Measurements from ENCODE around the gene MMEL1. TPM values are rescaled to one million over a fixed set of nuclear protein-coding genes. Genes with fewer than 3 reads are reported as not detected.

The MMEL1 gene
- total RNA-seq, 1 experiment from 2014 or later: not detected

DNA sequence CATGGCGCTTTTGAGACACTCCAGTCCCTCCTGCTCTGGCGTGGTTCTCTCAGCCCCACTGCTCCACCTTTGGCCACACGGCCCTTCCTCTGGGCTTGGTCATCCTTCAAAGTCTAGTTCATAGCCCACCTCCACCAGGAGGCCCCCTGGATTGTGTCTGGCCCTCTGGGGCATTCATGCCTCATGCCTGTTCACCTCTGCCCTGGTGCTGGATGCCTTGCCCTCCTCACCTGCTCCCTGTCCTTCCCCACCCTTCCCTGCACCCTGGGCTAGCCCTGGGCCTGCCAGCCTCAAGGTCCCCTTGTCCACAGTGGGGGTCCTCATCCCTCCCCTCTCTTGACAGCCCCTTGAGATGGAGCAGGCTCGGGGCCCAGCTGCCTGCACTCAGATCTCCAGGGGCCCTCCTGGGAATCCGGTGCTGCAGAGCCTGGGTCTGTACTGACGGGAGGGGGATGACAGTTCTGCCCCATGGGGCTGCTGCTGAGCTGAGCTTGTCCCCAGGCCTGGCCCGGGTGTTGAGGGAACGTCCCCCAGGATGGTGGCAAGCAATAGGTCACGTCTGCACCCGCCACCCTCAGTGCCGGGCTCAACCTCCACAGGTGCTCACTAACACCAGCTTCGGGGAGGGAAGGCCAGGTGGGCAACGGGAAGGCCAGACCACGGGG lies 27.8 kb downstream of the MMEL1 start:
- H3K4me1 Mint-ChIP-seq: no peaks in the 10 kb centered on the region
- H3K27me3 Mint-ChIP-seq (ENCODE audit: low read depth): no peaks in the 10 kb centered on the region; the same call in 1 of the 2 replicates
- ATAC-seq (no peak), DNase-seq (ENCODE audit: low spot score) (no peak)
- ChIA-PET CTCF (no interaction called here), POLR2A (no interaction called here)
- no peak overlapping the region for H3K27ac Mint-ChIP-seq
- peaks cover 5% of the 10 kb centered on the region for H3K36me3 Mint-ChIP-seq
- no peak overlapping the region for H3K4me3 Mint-ChIP-seq
- H3K9me3 Mint-ChIP-seq: peaks cover 9% of the 10 kb centered on the region
- TF ChIP-seq, protein P1, sequence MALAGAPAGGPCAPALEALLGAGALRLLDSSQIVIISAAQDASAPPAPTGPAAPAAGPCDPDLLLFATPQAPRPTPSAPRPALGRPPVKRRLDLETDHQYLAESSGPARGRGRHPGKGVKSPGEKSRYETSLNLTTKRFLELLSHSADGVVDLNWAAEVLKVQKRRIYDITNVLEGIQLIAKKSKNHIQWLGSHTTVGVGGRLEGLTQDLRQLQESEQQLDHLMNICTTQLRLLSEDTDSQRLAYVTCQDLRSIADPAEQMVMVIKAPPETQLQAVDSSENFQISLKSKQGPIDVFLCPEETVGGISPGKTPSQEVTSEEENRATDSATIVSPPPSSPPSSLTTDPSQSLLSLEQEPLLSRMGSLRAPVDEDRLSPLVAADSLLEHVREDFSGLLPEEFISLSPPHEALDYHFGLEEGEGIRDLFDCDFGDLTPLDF (CRISPR knock-in tag; IDR thresholded peaks at IDR 0.05): no peak
- TF ChIP-seq, protein P2, sequence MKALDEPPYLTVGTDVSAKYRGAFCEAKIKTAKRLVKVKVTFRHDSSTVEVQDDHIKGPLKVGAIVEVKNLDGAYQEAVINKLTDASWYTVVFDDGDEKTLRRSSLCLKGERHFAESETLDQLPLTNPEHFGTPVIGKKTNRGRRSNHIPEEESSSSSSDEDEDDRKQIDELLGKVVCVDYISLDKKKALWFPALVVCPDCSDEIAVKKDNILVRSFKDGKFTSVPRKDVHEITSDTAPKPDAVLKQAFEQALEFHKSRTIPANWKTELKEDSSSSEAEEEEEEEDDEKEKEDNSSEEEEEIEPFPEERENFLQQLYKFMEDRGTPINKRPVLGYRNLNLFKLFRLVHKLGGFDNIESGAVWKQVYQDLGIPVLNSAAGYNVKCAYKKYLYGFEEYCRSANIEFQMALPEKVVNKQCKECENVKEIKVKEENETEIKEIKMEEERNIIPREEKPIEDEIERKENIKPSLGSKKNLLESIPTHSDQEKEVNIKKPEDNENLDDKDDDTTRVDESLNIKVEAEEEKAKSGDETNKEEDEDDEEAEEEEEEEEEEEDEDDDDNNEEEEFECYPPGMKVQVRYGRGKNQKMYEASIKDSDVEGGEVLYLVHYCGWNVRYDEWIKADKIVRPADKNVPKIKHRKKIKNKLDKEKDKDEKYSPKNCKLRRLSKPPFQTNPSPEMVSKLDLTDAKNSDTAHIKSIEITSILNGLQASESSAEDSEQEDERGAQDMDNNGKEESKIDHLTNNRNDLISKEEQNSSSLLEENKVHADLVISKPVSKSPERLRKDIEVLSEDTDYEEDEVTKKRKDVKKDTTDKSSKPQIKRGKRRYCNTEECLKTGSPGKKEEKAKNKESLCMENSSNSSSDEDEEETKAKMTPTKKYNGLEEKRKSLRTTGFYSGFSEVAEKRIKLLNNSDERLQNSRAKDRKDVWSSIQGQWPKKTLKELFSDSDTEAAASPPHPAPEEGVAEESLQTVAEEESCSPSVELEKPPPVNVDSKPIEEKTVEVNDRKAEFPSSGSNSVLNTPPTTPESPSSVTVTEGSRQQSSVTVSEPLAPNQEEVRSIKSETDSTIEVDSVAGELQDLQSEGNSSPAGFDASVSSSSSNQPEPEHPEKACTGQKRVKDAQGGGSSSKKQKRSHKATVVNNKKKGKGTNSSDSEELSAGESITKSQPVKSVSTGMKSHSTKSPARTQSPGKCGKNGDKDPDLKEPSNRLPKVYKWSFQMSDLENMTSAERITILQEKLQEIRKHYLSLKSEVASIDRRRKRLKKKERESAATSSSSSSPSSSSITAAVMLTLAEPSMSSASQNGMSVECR (CRISPR knock-in tag; IDR thresholded peaks at IDR 0.05; ENCODE audit: borderline replicate concordance): no peak
- TF ChIP-seq SP1 (CRISPR knock-in tag; conservative IDR thresholded peaks at IDR 0.05) (no peak), TEAD4 (CRISPR knock-in tag; IDR thresholded peaks at IDR 0.05) (no peak), CDX4 (CRISPR knock-in tag; IDR thresholded peaks at IDR 0.05; ENCODE audit: borderline replicate concordance) (no peak), ZNF317 (CRISPR knock-in tag; IDR thresholded peaks at IDR 0.05; ENCODE audit: borderline replicate concordance, low read depth) (no peak), FOXP1 (CRISPR knock-in tag; IDR thresholded peaks at IDR 0.05; ENCODE audit: borderline replicate concordance) (no peak), ZNF416 (CRISPR knock-in tag; IDR thresholded peaks at IDR 0.05) (no peak), E2F4 (CRISPR knock-in tag; IDR thresholded peaks at IDR 0.05; ENCODE audit: borderline replicate concordance, low read depth) (no peak), ZNF425 (CRISPR knock-in tag; conservative IDR thresholded peaks at IDR 0.05) (no peak), ZNF396 (CRISPR knock-in tag; IDR thresholded peaks at IDR 0.05; ENCODE audit: borderline replicate concordance) (no peak)
- TF ChIP-seq, protein P3, sequence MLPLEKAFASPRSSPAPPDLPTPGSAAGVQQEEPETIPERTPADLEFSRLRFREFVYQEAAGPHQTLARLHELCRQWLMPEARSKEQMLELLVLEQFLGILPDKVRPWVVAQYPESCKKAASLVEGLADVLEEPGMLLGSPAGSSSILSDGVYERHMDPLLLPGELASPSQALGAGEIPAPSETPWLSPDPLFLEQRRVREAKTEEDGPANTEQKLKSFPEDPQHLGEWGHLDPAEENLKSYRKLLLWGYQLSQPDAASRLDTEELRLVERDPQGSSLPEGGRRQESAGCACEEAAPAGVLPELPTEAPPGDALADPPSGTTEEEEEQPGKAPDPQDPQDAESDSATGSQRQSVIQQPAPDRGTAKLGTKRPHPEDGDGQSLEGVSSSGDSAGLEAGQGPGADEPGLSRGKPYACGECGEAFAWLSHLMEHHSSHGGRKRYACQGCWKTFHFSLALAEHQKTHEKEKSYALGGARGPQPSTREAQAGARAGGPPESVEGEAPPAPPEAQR (CRISPR knock-in tag; IDR thresholded peaks at IDR 0.05): no peak
